BE2C (cell line): Measurements from ENCODE around the gene CDH4.

Source experiments
- DNase-seq: peaks from one replicate; pipeline ENCODE4 v3.0.0-alpha.2; 2020
- H3K27me3 ChIP-seq: fragments of 250-450 bp; sonication (Bioruptor Pico); 2 replicates; pipeline ENCODE4 v1.5.1; 2020; ENCODE audit warnings: mild to moderate bottlenecking
- H3K36me3 ChIP-seq: fragments of 250-450 bp; sonication (Bioruptor Pico); 2 replicates; pipeline ENCODE4 v1.5.1; 2020; ENCODE audit warnings: mild to moderate bottlenecking
- H3K4me1 ChIP-seq: fragments of 250-450 bp; sonication (Bioruptor Pico); 2 replicates; pipeline ENCODE4 v1.5.1; 2020
- H3K4me3 ChIP-seq: 2 replicates; pipeline ENCODE4 v1.5.1; 2011; ENCODE audit warnings: low read depth, low read length
- H3K9me3 ChIP-seq: fragments of 250-450 bp; sonication (Bioruptor Pico); 2 replicates; pipeline ENCODE4 v1.5.1; 2020
- CTCF ChIP-seq: IDR thresholded peaks from 2 replicates; pipeline ENCODE4 v1.5.1; 2012; ENCODE audit warnings: mild to moderate bottlenecking, low read depth, low read length

Gene CDH4

GRCh38 chr20:61443443-61444126, 191.5 kb downstream of the CDH4 start:
- DNase-seq = no peak
- no peaks in the 10 kb centered on the region for H3K4me1 ChIP-seq
- TF ChIP-seq CTCF = no peak

GRCh38 chr20:61444637-61445036, 192.6 kb downstream of the CDH4 start:
- no peak for TF ChIP-seq CTCF
- no peak for DNase-seq
- Histone ChIP-seq H3K36me3 (no peaks in the 10 kb centered on the region), H3K27me3 (no peaks in the 10 kb centered on the region), H3K4me1 (no peaks in the 10 kb centered on the region), H3K4me3 (no peak overlapping the region), H3K9me3 (no peaks in the 10 kb centered on the region)

More at GRCh38 chr20:61443443-61444126, 191.5 kb downstream of the CDH4 start:
- Histone ChIP-seq H3K27me3 (no peaks in the 10 kb centered on the region), H3K36me3 (no peaks in the 10 kb centered on the region), H3K9me3 (no peaks in the 10 kb centered on the region), H3K4me3 (no peak overlapping the region)

- Histone ChIP-seq H3K9me3 (no peaks in the 10 kb centered on the region), H3K27me3 (no peaks in the 10 kb centered on the region), H3K4me1 (no peaks in the 10 kb centered on the region), H3K4me3 (no peak overlapping the region), H3K36me3 (no peaks in the 10 kb centered on the region)
- no peak for TF ChIP-seq CTCF
- DNase-seq = no peak
These were observed 193.1 kb downstream of the CDH4 start for GRCh38 chr20:61445138-61445537.

GRCh38 chr20:61445741-61446140, 193.7 kb downstream of the CDH4 start:
- TF ChIP-seq CTCF = no peak
- H3K27me3 ChIP-seq = no peaks in the 10 kb centered on the region
- no peak for DNase-seq
- H3K36me3 ChIP-seq = no peaks in the 10 kb centered on the region
- H3K4me3 ChIP-seq = no peak overlapping the region
- H3K9me3 ChIP-seq = no peaks in the 10 kb centered on the region
- H3K4me1 ChIP-seq = no peaks in the 10 kb centered on the region

- Histone ChIP-seq H3K27me3 (no peaks in the 10 kb centered on the region), H3K4me1 (no peaks in the 10 kb centered on the region), H3K36me3 (no peaks in the 10 kb centered on the region), H3K4me3 (no peak overlapping the region), H3K9me3 (no peaks in the 10 kb centered on the region)
- no peak for TF ChIP-seq CTCF
- no peak for DNase-seq
These were observed 195.9 kb downstream of the CDH4 start for GRCh38 chr20:61447952-61448351.

- Histone ChIP-seq H3K4me3 (no peak overlapping the region), H3K36me3 (no peaks in the 10 kb centered on the region), H3K27me3 (no peaks in the 10 kb centered on the region), H3K4me1 (no peaks in the 10 kb centered on the region), H3K9me3 (no peaks in the 10 kb centered on the region)
- no peak for DNase-seq
- no peak for TF ChIP-seq CTCF
These were observed 196.3 kb downstream of the CDH4 start for GRCh38 chr20:61448386-61448785.
